Measurements from ENCODE around the gene ODF4.

ODF4 gene

GRCh38 chr17:8318010-8318935 is 21.4 kb upstream of the ODF4 start:
- DNase-seq (ENCODE audit: low read depth): no peak
- H3K4me3 ChIP-seq (ENCODE audit: low read length): no peak overlapping the region
- no peak for TF ChIP-seq CTCF (conservative IDR thresholded peaks at IDR 0.05; ENCODE audit: low read length)

- no peak for DNase-seq (ENCODE audit: low read depth)
- no peak for TF ChIP-seq CTCF (conservative IDR thresholded peaks at IDR 0.05; ENCODE audit: low read length)
- no peak overlapping the region for H3K4me3 ChIP-seq (ENCODE audit: low read length)
These were observed 19.4 kb upstream of the ODF4 start for GRCh38 chr17:8320262-8320661.

GRCh38 chr17:8320990-8321389 is 18.6 kb upstream of the ODF4 start:
- no peak overlapping the region for H3K4me3 ChIP-seq (ENCODE audit: low read length)
- DNase-seq (ENCODE audit: low read depth): no peak
- no peak for TF ChIP-seq CTCF (conservative IDR thresholded peaks at IDR 0.05; ENCODE audit: low read length)

GRCh38 chr17:8322061-8322460 is 17.6 kb upstream of the ODF4 start:
- DNase-seq (ENCODE audit: low read depth): no peak
- no peak overlapping the region for H3K4me3 ChIP-seq (ENCODE audit: low read length)
- TF ChIP-seq CTCF (conservative IDR thresholded peaks at IDR 0.05; ENCODE audit: low read length): no peak

GRCh38 chr17:8324132-8324531 is 15.5 kb upstream of the ODF4 start:
- no peak for DNase-seq (ENCODE audit: low read depth)
- H3K4me3 ChIP-seq (ENCODE audit: low read length): no peak overlapping the region
- no peak for TF ChIP-seq CTCF (conservative IDR thresholded peaks at IDR 0.05; ENCODE audit: low read length)

GRCh38 chr17:8324923-8325322 is 14.7 kb upstream of the ODF4 start:
- DNase-seq (ENCODE audit: low read depth): no peak
- no peak for TF ChIP-seq CTCF (conservative IDR thresholded peaks at IDR 0.05; ENCODE audit: low read length)
- H3K4me3 ChIP-seq (ENCODE audit: low read length): no peak overlapping the region

Measured in AG10803 (cell line).